Endodermal cell (in vitro differentiated cells): ENCODE data around the gene HES4. TPM values are rescaled to one million over a fixed set of nuclear protein-coding genes. Genes with fewer than 3 reads are reported as not detected.

Experiments
- DNase-seq: peaks from one replicate; pipeline ENCODE4 v3.0.0-alpha.2; 2017
- H3K27ac ChIP-seq: 2 replicates; pipeline ENCODE4 v1.5.1; 2013; ENCODE audit warnings: mild to moderate bottlenecking, low read depth, low read length, moderate library complexity
- H3K27me3 ChIP-seq: 2 replicates; pipeline ENCODE4 v1.6.1; 2013; ENCODE audit warnings: mild to moderate bottlenecking, low read length, moderate library complexity; ENCODE audit not compliant: insufficient read depth, control insufficient read depth, poor library complexity, severe bottlenecking
- H3K36me3 ChIP-seq: 2 replicates; pipeline ENCODE4 v1.7.0; 2013; ENCODE audit warnings: mild to moderate bottlenecking, low read length, moderate library complexity; ENCODE audit not compliant: control insufficient read depth, insufficient read depth
- H3K4me1 ChIP-seq: one replicate; pipeline ENCODE4 v1.7.0; 2013; ENCODE audit warnings: low read length; ENCODE audit not compliant: control insufficient read depth, insufficient read depth
- H3K4me3 ChIP-seq: 2 replicates; pipeline ENCODE4 v1.5.1; 2013; ENCODE audit warnings: mild to moderate bottlenecking, low read length, moderate library complexity
- H3K9ac ChIP-seq: 2 replicates; pipeline ENCODE4 v1.6.1; 2013; ENCODE audit warnings: mild to moderate bottlenecking, low read length, moderate library complexity; ENCODE audit not compliant: poor library complexity, severe bottlenecking; ENCODE audit errors: extremely low read depth
- H3K9me3 ChIP-seq: 2 replicates; pipeline ENCODE4 v1.6.1; 2013; ENCODE audit warnings: mild to moderate bottlenecking, low read length, moderate library complexity; ENCODE audit not compliant: control insufficient read depth
- H3K27ac Mint-ChIP-seq: 2 replicates; pipeline ENCODE4 v1.8.0; 2020; ENCODE audit warnings: mixed read lengths
- H3K27me3 Mint-ChIP-seq: 2 replicates; pipeline ENCODE4 v1.8.0; 2021; ENCODE audit warnings: mild to moderate bottlenecking, mixed read lengths; ENCODE audit not compliant: insufficient read depth
- H3K36me3 Mint-ChIP-seq: 2 replicates; pipeline ENCODE4 v1.8.0; 2020; ENCODE audit warnings: low read depth, mixed read lengths
- H3K4me1 Mint-ChIP-seq: 2 replicates; pipeline ENCODE4 v1.8.0; 2020; ENCODE audit warnings: mixed read lengths
- H3K4me3 Mint-ChIP-seq: 2 replicates; pipeline ENCODE4 v1.8.0; 2020; ENCODE audit warnings: mild to moderate bottlenecking, moderate library complexity, mixed read lengths
- H3K9me3 Mint-ChIP-seq: 2 replicates; pipeline ENCODE4 v1.8.0; 2020; ENCODE audit warnings: mild to moderate bottlenecking, mixed read lengths
- WGBS, 2 experiments: methylation state at CpG; one replicate each; pipeline versions ENCODE4 v1.1.5 to v1.1.7; 2013; ENCODE audit warnings: missing lambda C conversion rate in 2 of 2, mixed read lengths in 1 of 2; ENCODE audit not compliant: insufficient coverage in 1 of 2, insufficient read length in 1 of 2; 5-methylcytosine and 5-hydroxymethylcytosine counted together
- total RNA-seq, 2 donors: library from RNA; stranded (reverse); fragmentation: NEBNext Ultra II Directional in 1 of 2; extraction: Animal tissue kit (Norgen Biotek cat#: 25700) in 1 of 2; gene quantifications; 2 replicates in 1 of 2; 3 replicates in 1 of 2; pipeline ENCODE4 v1.2.1, GENCODE V29; 2021
- TF ChIP-seq, protein P1 (sequence below): fragments of 200-600 bp; sonication (generic); conservative IDR thresholded peaks from 2 replicates; pipeline ENCODE4 v1.5.0; 2021; ENCODE audit warnings: antibody characterized with exemption, mild to moderate bottlenecking

The HES4 gene
- total RNA-seq, 2 donors from 2014 or later = 16.1 to 19.7 TPM

GRCh38 chr1:1038694-1039093 is 38.8 kb upstream of the HES4 start:
- peaks cover 6% of the 10 kb centered on the region for H3K4me1 Mint-ChIP-seq
- Histone ChIP-seq H3K27ac (no peak overlapping the region), H3K9ac (no peak overlapping the region), H3K4me1 (peaks cover 6% of the 10 kb centered on the region), H3K36me3 (peaks cover 11% of the 10 kb centered on the region), H3K9me3 (no peaks in the 10 kb centered on the region), H3K4me3 (no peak overlapping the region), H3K27me3 (peaks cover 36% of the 10 kb centered on the region)
- H3K27me3 Mint-ChIP-seq = peaks cover 60% of the 10 kb centered on the region
- H3K9me3 Mint-ChIP-seq = no peaks in the 10 kb centered on the region
- no peak overlapping the region for H3K27ac Mint-ChIP-seq
- TF ChIP-seq, protein P1, sequence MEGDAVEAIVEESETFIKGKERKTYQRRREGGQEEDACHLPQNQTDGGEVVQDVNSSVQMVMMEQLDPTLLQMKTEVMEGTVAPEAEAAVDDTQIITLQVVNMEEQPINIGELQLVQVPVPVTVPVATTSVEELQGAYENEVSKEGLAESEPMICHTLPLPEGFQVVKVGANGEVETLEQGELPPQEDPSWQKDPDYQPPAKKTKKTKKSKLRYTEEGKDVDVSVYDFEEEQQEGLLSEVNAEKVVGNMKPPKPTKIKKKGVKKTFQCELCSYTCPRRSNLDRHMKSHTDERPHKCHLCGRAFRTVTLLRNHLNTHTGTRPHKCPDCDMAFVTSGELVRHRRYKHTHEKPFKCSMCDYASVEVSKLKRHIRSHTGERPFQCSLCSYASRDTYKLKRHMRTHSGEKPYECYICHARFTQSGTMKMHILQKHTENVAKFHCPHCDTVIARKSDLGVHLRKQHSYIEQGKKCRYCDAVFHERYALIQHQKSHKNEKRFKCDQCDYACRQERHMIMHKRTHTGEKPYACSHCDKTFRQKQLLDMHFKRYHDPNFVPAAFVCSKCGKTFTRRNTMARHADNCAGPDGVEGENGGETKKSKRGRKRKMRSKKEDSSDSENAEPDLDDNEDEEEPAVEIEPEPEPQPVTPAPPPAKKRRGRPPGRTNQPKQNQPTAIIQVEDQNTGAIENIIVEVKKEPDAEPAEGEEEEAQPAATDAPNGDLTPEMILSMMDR = no peak
- no peak for DNase-seq
- H3K4me3 Mint-ChIP-seq = no peak overlapping the region
- WGBS, 2 experiments = 93 to 100% methylated on average over 5 to 6 of the region's 6 CpGs
- peaks cover 41% of the 10 kb centered on the region for H3K36me3 Mint-ChIP-seq

DNA sequence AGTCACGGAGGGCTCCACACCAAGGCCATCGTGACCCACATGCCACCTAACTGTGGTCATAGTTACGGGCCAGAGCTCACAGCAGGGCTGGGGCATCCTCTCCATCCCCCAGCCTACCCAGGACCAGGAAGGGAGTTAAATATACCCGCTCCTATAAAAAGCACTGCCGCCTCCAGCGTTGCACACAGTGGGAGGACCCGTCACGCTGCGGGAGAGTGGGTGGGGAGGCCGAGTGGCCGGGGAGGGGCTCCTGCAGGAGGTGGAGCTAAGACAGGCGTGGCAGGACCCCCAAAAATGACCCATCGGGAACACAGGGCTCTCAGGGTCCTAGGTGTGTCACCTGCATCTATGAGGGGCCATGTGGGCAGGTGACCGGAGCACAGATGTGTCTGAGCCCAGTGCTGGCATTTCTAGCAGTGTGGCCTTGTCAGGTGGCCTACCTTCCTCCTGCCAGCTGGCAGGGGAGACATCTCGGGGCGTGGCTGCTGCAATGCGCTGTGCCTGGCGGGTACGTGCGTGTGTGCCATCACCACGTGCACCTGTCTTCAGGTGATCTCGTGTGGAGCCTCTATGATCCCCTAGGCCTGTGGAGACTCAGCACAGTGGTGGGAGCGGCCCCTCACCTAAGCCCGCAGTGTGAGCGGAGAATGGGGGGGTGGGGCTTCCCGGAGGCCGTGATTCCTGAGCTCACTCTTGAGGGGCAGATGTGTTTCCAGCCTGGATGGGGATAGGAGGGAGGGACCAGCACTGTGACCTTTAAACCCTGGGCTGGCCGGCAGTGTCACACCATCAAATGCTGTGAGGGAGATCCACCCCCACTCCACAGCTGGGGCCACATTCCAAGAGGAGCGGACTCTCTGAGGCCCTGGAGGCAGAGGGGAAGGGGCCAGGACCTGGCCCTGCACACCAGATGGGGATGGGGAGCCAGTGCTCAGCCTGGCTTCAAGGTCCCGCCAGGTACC is 37.8 kb upstream of the HES4 start:
- peaks cover 36% of the 10 kb centered on the region for H3K27me3 ChIP-seq
- no peak overlapping the region for H3K4me3 ChIP-seq
- Mint-ChIP-seq H3K36me3 (peaks cover 34% of the 10 kb centered on the region), H3K27me3 (peaks cover 57% of the 10 kb centered on the region), H3K27ac (no peak overlapping the region), H3K4me1 (peaks cover 6% of the 10 kb centered on the region), H3K9me3 (no peaks in the 10 kb centered on the region), H3K4me3 (no peak overlapping the region)
- TF ChIP-seq, protein P1 = no peak
- H3K9me3 ChIP-seq = no peaks in the 10 kb centered on the region
- DNase-seq = no peak
- no peak overlapping the region for H3K9ac ChIP-seq
- peaks cover 8% of the 10 kb centered on the region for H3K36me3 ChIP-seq
- H3K4me1 ChIP-seq = peaks cover 6% of the 10 kb centered on the region
- 91 to 95% methylated on average over 25 to 30 of the region's 30 CpGs for WGBS, 2 experiments
- no peak overlapping the region for H3K27ac ChIP-seq

DNA sequence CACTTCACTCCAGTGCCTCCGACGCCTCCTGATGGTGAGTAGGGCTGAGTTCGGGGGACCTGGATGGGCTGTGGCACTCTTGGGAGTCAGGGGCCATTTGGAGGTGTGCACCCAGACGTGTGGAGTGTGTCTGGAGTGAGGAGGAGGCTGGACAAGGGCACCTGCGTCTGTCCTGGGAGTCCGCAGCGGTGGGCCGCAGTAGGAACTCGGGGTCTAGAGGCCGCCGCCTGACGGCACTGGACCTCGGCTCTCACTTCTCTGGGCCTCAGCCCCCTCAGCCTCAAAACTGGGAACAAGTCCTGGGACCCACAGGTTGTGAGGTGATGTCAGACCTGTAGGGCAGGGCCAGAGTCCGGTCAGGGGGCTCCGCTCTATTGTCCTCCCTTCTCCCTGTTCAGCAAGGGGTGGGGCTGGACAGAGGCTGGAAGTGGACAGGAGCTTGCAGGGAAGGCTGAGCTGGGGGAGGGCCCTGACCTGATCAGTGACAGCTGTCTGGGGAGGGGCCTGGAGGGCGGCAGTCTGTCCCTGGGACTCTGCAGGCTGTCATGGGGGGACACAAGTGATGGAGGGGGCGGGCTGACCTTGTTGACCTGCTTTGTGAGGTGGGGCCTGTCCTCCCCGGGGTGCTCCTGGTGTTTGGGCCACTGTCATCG is 35.5 kb upstream of the HES4 start:
- Mint-ChIP-seq H3K27me3 (peaks cover 66% of the 10 kb centered on the region), H3K9me3 (no peaks in the 10 kb centered on the region), H3K27ac (no peak overlapping the region), H3K4me3 (no peak overlapping the region), H3K36me3 (peaks cover 29% of the 10 kb centered on the region), H3K4me1 (peaks cover 13% of the 10 kb centered on the region)
- peaks cover 36% of the 10 kb centered on the region for H3K27me3 ChIP-seq
- TF ChIP-seq, protein P1 = no peak
- H3K4me3 ChIP-seq = no peak overlapping the region
- H3K36me3 ChIP-seq = no peaks in the 10 kb centered on the region
- no peak overlapping the region for H3K9ac ChIP-seq
- WGBS, 2 experiments = 92 to 93% methylated on average over 14 to 19 of the region's 19 CpGs
- no peaks in the 10 kb centered on the region for H3K9me3 ChIP-seq
- no peak overlapping the region for H3K27ac ChIP-seq
- peak; percentile 67 for DNase-seq
- H3K4me1 ChIP-seq = peaks cover 6% of the 10 kb centered on the region
